Measurements from ENCODE around the gene WDFY4.

WDFY4 gene

GRCh38 chr10:48682265-48682664 is 2.4 kb upstream of the WDFY4 start:
- no peak overlapping the region for H3K4me3 ChIP-seq (ENCODE audit: low read depth, low read length)
- no peaks in the 10 kb centered on the region for H3K9me3 ChIP-seq (ENCODE audit: control insufficient read depth, insufficient read depth, low read length)
- no peak overlapping the region for H3K9ac ChIP-seq (ENCODE audit: low read depth, low read length)
- no peaks in the 10 kb centered on the region for H3K36me3 ChIP-seq (ENCODE audit: control insufficient read depth, insufficient read depth, low read length)
- no peaks in the 10 kb centered on the region for H3K27me3 ChIP-seq (ENCODE audit: control insufficient read depth, insufficient read depth, low read length)
- no peaks in the 10 kb centered on the region for H3K4me1 ChIP-seq (ENCODE audit: control insufficient read depth, insufficient read depth, low read length)

- no peaks in the 10 kb centered on the region for H3K36me3 ChIP-seq (ENCODE audit: control insufficient read depth, insufficient read depth, low read length)
- H3K4me3 ChIP-seq (ENCODE audit: low read depth, low read length): no peak overlapping the region
- no peaks in the 10 kb centered on the region for H3K27me3 ChIP-seq (ENCODE audit: control insufficient read depth, insufficient read depth, low read length)
- H3K4me1 ChIP-seq (ENCODE audit: control insufficient read depth, insufficient read depth, low read length): no peaks in the 10 kb centered on the region
- no peaks in the 10 kb centered on the region for H3K9me3 ChIP-seq (ENCODE audit: control insufficient read depth, insufficient read depth, low read length)
- H3K9ac ChIP-seq (ENCODE audit: low read depth, low read length): no peak overlapping the region
Observed at GRCh38 chr10:48683424-48683823, 1.2 kb upstream of the WDFY4 start.

- H3K9ac ChIP-seq (ENCODE audit: low read depth, low read length): no peak overlapping the region
- H3K36me3 ChIP-seq (ENCODE audit: control insufficient read depth, insufficient read depth, low read length): no peaks in the 10 kb centered on the region
- no peak overlapping the region for H3K4me3 ChIP-seq (ENCODE audit: low read depth, low read length)
- no peaks in the 10 kb centered on the region for H3K4me1 ChIP-seq (ENCODE audit: control insufficient read depth, insufficient read depth, low read length)
- H3K27me3 ChIP-seq (ENCODE audit: control insufficient read depth, insufficient read depth, low read length): no peaks in the 10 kb centered on the region
- no peaks in the 10 kb centered on the region for H3K9me3 ChIP-seq (ENCODE audit: control insufficient read depth, insufficient read depth, low read length)
Observed at GRCh38 chr10:48683868-48684267, 805 bp upstream of the WDFY4 start.

- no peak overlapping the region for H3K9ac ChIP-seq (ENCODE audit: low read depth, low read length)
- no peak overlapping the region for H3K4me3 ChIP-seq (ENCODE audit: low read depth, low read length)
- H3K4me1 ChIP-seq (ENCODE audit: control insufficient read depth, insufficient read depth, low read length): no peaks in the 10 kb centered on the region
Observed at GRCh38 chr10:48684463-48684791, 246 bp upstream of the WDFY4 start.

GRCh38 chr10:48685731-48686130 is 1.1 kb downstream of the WDFY4 start:
- Histone ChIP-seq H3K4me3 (ENCODE audit: low read depth, low read length) (no peak overlapping the region), H3K27me3 (ENCODE audit: control insufficient read depth, insufficient read depth, low read length) (no peaks in the 10 kb centered on the region), H3K9ac (ENCODE audit: low read depth, low read length) (no peak overlapping the region), H3K4me1 (ENCODE audit: control insufficient read depth, insufficient read depth, low read length) (no peaks in the 10 kb centered on the region), H3K9me3 (ENCODE audit: control insufficient read depth, insufficient read depth, low read length) (no peaks in the 10 kb centered on the region), H3K36me3 (ENCODE audit: control insufficient read depth, insufficient read depth, low read length) (no peaks in the 10 kb centered on the region)

More at GRCh38 chr10:48684463-48684791, 246 bp upstream of the WDFY4 start:
- Histone ChIP-seq H3K9me3 (ENCODE audit: control insufficient read depth, insufficient read depth, low read length) (no peaks in the 10 kb centered on the region), H3K27me3 (ENCODE audit: control insufficient read depth, insufficient read depth, low read length) (no peaks in the 10 kb centered on the region), H3K36me3 (ENCODE audit: control insufficient read depth, insufficient read depth, low read length) (no peaks in the 10 kb centered on the region)

GRCh38 chr10:48690791-48691660 is 6.4 kb downstream of the WDFY4 start:
- Histone ChIP-seq H3K27me3 (ENCODE audit: control insufficient read depth, insufficient read depth, low read length) (no peaks in the 10 kb centered on the region), H3K4me3 (ENCODE audit: low read depth, low read length) (no peak overlapping the region), H3K9ac (ENCODE audit: low read depth, low read length) (no peak overlapping the region), H3K36me3 (ENCODE audit: control insufficient read depth, insufficient read depth, low read length) (no peaks in the 10 kb centered on the region), H3K4me1 (ENCODE audit: control insufficient read depth, insufficient read depth, low read length) (no peaks in the 10 kb centered on the region), H3K9me3 (ENCODE audit: control insufficient read depth, insufficient read depth, low read length) (no peaks in the 10 kb centered on the region)

- Histone ChIP-seq H3K27me3 (ENCODE audit: control insufficient read depth, insufficient read depth, low read length) (no peaks in the 10 kb centered on the region), H3K36me3 (ENCODE audit: control insufficient read depth, insufficient read depth, low read length) (no peaks in the 10 kb centered on the region), H3K4me1 (ENCODE audit: control insufficient read depth, insufficient read depth, low read length) (no peaks in the 10 kb centered on the region), H3K9ac (ENCODE audit: low read depth, low read length) (no peak overlapping the region), H3K9me3 (ENCODE audit: control insufficient read depth, insufficient read depth, low read length) (no peaks in the 10 kb centered on the region), H3K4me3 (ENCODE audit: low read depth, low read length) (no peak overlapping the region)
Observed at GRCh38 chr10:48691812-48692528, 7.3 kb downstream of the WDFY4 start.

- H3K36me3 ChIP-seq (ENCODE audit: control insufficient read depth, insufficient read depth, low read length): no peaks in the 10 kb centered on the region
- no peaks in the 10 kb centered on the region for H3K4me1 ChIP-seq (ENCODE audit: control insufficient read depth, insufficient read depth, low read length)
- H3K4me3 ChIP-seq (ENCODE audit: low read depth, low read length): no peak overlapping the region
Observed at GRCh38 chr10:48692748-48693147, 8.1 kb downstream of the WDFY4 start.

GRCh38 chr10:48693206-48693605 is 8.5 kb downstream of the WDFY4 start:
- Histone ChIP-seq H3K9me3 (ENCODE audit: control insufficient read depth, insufficient read depth, low read length) (no peaks in the 10 kb centered on the region), H3K36me3 (ENCODE audit: control insufficient read depth, insufficient read depth, low read length) (no peaks in the 10 kb centered on the region), H3K4me3 (ENCODE audit: low read depth, low read length) (no peak overlapping the region), H3K27me3 (ENCODE audit: control insufficient read depth, insufficient read depth, low read length) (no peaks in the 10 kb centered on the region), H3K4me1 (ENCODE audit: control insufficient read depth, insufficient read depth, low read length) (no peaks in the 10 kb centered on the region), H3K9ac (ENCODE audit: low read depth, low read length) (no peak overlapping the region)

More at GRCh38 chr10:48692748-48693147, 8.1 kb downstream of the WDFY4 start:
- Histone ChIP-seq H3K9me3 (ENCODE audit: control insufficient read depth, insufficient read depth, low read length) (no peaks in the 10 kb centered on the region), H3K9ac (ENCODE audit: low read depth, low read length) (no peak overlapping the region), H3K27me3 (ENCODE audit: control insufficient read depth, insufficient read depth, low read length) (no peaks in the 10 kb centered on the region)

GRCh38 chr10:48694371-48695030 is 9.8 kb downstream of the WDFY4 start:
- Histone ChIP-seq H3K9ac (ENCODE audit: low read depth, low read length) (no peak overlapping the region), H3K9me3 (ENCODE audit: control insufficient read depth, insufficient read depth, low read length) (no peaks in the 10 kb centered on the region), H3K4me3 (ENCODE audit: low read depth, low read length) (no peak overlapping the region), H3K4me1 (ENCODE audit: control insufficient read depth, insufficient read depth, low read length) (no peaks in the 10 kb centered on the region), H3K36me3 (ENCODE audit: control insufficient read depth, insufficient read depth, low read length) (no peaks in the 10 kb centered on the region), H3K27me3 (ENCODE audit: control insufficient read depth, insufficient read depth, low read length) (no peaks in the 10 kb centered on the region)

GRCh38 chr10:48695636-48696534 is 11.2 kb downstream of the WDFY4 start:
- Histone ChIP-seq H3K4me1 (ENCODE audit: control insufficient read depth, insufficient read depth, low read length) (no peaks in the 10 kb centered on the region), H3K36me3 (ENCODE audit: control insufficient read depth, insufficient read depth, low read length) (no peaks in the 10 kb centered on the region), H3K9ac (ENCODE audit: low read depth, low read length) (no peak overlapping the region), H3K27me3 (ENCODE audit: control insufficient read depth, insufficient read depth, low read length) (no peaks in the 10 kb centered on the region), H3K9me3 (ENCODE audit: control insufficient read depth, insufficient read depth, low read length) (no peaks in the 10 kb centered on the region), H3K4me3 (ENCODE audit: low read depth, low read length) (no peak overlapping the region)

Measured in iPS-15b (cell line).